OCI-LY7 (cell line): ENCODE data around the gene CLEC5A.

Experiments used
- EZH2phosphoT487 ChIP-seq: fragments of 200-600 bp; sonication (generic); IDR thresholded peaks from 2 replicates; pipeline ENCODE4 v1.6.1; 2018; ENCODE audit warnings: low read depth, borderline replicate concordance, mild to moderate bottlenecking, mixed run types, antibody characterized with exemption, low read length, moderate library complexity, mixed read lengths
- TF ChIP-seq, protein P1 (sequence below): fragments of 200-600 bp; sonication (generic); conservative IDR thresholded peaks from 2 replicates; pipeline ENCODE4 v1.5.1; 2014; ENCODE audit warnings: mild to moderate bottlenecking, antibody characterized with exemption, low read length, moderate library complexity, mixed read lengths

DNA sequence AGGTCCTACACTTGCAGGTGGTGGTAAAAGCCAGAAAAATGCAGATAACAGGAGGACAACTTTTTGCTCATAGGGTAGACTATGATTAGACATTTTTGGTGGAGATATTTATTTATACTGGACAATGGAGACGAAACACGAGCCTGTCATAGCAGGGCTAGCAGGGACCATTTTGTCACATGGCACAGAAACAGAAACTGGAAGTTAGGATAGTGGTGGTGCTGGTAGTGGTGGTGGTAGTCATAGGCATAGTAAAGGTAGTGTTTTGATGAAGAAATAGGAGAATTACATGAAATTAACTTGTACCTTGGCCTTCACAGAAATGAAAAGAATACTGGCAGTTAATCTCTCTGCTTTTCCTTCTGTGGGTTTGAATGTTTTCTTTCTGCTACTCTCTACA is 40.1 kb upstream of the CLEC5A start:
- TF ChIP-seq, protein P1, sequence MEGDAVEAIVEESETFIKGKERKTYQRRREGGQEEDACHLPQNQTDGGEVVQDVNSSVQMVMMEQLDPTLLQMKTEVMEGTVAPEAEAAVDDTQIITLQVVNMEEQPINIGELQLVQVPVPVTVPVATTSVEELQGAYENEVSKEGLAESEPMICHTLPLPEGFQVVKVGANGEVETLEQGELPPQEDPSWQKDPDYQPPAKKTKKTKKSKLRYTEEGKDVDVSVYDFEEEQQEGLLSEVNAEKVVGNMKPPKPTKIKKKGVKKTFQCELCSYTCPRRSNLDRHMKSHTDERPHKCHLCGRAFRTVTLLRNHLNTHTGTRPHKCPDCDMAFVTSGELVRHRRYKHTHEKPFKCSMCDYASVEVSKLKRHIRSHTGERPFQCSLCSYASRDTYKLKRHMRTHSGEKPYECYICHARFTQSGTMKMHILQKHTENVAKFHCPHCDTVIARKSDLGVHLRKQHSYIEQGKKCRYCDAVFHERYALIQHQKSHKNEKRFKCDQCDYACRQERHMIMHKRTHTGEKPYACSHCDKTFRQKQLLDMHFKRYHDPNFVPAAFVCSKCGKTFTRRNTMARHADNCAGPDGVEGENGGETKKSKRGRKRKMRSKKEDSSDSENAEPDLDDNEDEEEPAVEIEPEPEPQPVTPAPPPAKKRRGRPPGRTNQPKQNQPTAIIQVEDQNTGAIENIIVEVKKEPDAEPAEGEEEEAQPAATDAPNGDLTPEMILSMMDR: no peak
- TF ChIP-seq EZH2phosphoT487: no peak
